Ecto neural progenitor cell (in vitro differentiated cells): ENCODE results near the gene OR13A1.
"Not testable (repeated sequence)": the region's sequence is repeated elsewhere in the genome, so short reads cannot be mapped to it uniquely, and the experiment has no call there.

ENCODE experiments used
- DNase-seq: peaks from one replicate; pipeline ENCODE4 v3.0.0-alpha.2; 2018; ENCODE audit warnings: low spot score

OR13A1 gene, protein sequence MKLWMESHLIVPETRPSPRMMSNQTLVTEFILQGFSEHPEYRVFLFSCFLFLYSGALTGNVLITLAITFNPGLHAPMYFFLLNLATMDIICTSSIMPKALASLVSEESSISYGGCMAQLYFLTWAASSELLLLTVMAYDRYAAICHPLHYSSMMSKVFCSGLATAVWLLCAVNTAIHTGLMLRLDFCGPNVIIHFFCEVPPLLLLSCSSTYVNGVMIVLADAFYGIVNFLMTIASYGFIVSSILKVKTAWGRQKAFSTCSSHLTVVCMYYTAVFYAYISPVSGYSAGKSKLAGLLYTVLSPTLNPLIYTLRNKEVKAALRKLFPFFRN

DNA sequence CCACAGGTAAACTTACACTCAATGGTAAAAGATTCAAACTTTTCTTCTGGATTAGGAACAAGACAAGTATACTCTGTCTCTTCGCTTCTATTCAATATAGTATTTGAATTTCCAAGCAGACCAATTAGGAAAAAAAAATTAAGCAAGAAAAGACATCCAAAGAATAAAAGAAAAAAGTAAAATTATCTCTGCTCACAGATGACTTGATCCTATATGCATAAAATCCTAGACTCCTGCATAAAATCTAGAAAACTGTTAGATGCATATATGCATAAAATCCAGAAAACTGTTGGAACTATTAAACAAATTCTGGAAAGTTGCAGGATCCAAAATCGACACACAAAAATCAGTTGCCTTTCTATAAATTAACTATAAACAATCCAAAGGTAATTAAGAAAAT is at the start of gene OR13A1:
Gene OR13A1, minus strand, starts transcription at position 101 of the 400 bp plus-strand sequence. CDS start 11,186 bp downstream, outside the sequence.
- no peak for DNase-seq

DNA sequence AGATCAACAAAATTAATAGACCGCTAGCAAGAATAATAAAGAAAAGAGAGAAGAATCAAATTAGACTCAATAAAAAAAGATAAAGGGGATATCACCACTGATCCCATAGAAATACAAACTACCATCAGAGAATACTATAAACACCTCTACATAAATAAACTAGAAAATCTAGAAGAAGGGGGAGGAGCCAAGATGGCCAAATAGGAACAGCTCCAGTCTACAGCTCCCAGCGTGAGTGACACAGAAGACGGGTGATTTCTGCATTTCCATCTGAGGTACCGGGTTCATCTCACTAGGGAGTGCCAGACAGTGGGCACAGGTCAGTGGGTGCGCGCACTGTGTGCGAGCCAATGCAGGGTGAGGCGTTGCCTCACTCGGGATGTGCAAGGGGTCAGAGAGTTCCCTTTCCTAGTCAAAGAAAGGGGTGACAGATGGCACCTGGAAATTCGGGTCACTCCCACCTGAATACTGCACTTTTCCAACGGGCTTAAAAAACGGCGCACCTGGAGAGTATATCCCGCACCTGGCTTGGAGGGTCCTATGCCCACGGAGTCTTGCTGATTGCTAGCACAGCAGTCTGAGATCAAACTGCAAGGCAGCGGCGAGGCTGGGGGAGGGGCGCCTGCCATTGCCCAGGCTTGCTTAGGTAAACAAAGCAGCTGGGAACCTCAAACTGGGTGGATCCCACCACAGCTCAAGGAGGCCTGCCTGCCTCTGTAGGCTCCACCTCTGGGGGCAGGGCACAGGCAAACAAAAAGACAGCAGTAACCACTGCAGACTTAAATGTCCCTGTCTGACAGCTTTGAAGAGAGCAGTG is 46.8 kb upstream of the OR13A1 start:
- DNase-seq = not testable (repeated sequence)

DNA sequence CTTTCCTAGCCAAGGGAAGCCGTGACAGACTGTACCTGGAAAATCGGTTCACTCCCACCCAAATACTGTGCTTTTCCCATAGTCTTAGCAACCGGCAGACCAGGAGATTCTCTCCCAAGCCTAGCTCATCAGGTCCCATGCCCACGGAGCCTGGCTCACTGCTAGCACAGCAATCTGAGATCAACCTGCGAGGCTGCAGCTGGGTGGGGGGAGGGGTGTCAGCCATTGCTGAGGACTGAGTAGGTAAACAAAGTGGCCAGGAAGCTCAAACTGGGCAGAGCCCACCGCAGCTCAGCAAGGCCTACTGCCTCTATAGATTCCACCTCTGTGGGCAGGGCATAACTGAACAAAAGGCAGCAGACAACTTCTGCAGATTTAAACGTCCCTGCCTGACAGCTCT is 43.6 kb upstream of the OR13A1 start:
- DNase-seq = not testable (repeated sequence)

DNA sequence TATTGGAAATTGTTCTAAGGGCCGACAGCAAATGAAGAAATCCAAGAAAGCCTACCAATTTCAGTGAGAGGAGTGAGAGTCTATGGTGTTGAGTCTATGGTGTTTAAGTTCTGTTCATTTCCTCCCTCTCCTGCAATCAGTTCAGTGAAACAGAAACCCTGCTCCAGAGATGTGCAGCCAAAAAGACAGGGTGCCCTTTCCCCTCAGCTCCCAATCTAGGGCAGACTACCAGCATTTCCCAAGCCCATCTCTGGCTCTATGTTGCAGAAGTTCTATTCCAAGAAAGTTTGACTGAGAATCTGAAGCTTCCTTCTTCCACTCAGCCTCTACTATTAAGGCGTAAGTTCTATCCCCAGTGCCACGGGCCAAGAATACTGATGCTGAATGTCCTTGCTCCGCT is 40.1 kb upstream of the OR13A1 start:
- no peak for DNase-seq

DNA sequence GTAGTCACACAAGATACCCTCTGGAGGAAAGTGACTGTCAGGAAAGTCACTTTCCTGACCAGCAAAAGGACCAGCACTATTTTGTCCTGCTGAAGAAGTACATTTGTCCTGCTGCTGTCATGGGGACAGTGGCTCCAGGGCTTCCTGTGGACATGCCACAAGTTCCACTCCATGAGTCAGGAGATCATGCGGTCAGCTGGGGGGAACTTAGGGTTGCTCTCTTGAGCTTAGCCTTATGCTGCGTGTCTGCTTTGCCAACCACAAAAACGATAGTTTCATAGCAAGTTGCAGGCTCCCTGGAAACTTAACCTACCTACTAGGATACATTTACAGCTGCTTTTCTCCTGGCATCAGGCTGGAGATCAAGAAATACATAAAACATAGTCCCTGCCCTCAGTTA is 38.9 kb upstream of the OR13A1 start:
- DNase-seq = no peak

DNA sequence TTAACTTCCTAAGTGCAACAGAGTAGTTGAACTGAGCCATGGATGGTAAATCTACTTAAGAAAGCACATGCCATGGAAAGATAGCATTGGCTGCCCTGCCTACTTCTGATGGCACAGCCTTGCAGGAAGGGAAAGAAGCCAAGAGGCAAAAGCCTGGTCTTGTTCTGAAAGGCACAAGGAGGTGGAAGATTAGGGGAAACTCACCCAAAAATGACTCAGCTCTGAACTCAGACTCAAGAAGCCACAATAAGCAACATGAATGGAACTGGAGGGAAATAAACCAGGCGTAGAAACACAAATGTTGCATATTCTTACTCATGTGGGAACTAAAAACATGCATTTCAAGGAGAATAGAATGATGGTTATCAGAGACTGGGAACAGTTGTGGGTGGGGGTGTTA is 37.8 kb upstream of the OR13A1 start:
- no peak for DNase-seq

DNA sequence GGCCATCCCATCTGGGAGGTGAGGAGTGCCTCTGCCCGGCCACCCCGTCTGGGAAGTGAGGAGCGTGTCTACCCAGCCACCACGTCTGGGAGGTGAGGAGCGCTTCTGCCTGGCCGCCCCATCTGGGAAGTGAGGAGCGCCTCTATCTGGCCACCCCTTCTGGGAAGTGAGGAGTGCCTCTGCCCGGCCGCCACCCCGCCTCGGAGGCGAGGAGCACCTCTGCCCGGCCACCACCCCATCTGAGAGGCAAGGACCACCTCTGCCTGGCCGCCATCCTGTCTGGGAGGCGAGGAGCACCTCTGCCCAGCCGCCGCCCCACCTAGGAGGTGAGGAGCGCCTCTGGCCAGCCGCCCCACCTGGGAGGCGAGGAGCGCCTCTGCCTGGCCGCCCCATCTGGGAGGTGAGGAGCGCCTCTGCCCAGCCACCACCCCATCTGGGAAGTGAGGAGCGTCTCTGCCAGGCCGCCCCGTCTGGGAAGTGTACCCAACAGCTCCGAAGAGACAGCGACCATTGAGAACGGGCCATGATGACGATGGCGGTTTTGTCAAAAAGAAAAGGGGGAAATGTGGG is 32.9 kb upstream of the OR13A1 start:
- DNase-seq = not testable (repeated sequence)

DNA sequence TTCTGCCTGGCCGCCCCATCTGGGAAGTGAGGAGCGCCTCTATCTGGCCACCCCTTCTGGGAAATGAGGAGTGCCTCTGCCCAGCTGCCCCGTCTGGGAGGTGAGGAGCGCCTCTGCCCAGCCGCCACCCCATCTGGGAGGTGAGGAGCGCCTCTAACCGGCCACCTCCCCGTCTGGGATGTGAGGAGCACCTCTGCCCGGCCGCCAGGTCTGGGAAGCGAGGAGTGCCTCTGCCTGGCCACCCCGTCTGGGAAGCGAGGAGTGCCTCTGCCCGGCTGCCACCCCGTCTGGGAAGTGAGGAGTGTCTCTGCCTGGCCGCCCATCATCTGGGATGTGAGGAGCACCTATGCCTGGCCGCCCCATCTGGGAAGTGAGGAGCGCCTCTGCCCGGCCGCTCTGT is 32.1 kb upstream of the OR13A1 start:
- not testable (repeated sequence) for DNase-seq

DNA sequence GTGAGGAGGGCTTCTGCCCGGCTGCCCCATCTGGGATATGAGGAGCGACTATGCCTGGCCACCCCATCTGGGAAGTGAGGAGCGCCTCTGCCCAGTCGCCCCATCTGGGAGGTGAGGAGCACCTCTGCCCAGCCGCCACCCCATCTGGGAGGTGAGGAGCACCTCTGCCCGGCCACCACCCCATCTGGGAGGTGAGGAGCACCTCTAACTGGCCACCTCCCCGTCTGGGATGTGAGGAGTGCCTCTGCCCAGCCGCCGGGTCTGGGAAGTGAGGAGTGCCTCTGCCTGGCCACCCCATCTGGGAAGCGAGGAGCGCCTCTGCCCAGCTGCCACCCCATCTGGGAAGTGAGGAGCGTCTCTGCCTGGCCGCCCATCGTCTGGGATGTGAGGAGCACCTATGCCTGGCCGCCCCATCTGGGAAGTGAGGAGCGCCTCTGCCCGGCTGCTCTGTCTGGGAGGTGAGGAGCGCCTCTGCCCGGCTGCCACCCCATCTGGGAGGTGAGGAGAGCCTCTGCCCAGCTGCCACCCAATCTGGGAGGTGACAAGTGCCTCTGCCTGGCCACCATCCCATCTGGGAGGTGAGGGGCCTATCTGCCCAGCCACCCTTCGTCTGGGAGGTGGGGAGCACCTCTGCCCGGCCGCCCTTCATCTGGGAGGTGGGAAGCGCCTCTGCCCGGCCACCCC is 31.4 kb upstream of the OR13A1 start:
- not testable (repeated sequence) for DNase-seq

DNA sequence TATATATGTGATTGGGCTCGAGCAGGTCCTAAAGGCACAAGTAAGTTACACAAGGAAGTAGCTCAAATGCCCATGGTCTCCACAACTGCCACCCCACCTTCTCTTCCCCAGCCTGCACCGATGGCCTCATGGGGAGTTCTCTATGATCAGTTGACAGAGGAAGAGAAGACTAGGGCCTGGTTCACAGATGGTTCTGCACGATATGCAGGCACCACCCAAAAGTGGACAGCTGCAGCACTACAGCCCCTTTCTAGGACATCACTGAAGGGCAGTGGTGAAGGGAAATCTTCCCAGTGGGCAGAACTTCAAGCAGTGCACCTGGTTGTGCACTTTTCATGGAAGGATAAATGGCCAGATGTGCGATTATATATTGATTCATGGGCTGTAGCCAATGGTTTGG is 25.0 kb upstream of the OR13A1 start:
- DNase-seq = not testable (repeated sequence)

DNA sequence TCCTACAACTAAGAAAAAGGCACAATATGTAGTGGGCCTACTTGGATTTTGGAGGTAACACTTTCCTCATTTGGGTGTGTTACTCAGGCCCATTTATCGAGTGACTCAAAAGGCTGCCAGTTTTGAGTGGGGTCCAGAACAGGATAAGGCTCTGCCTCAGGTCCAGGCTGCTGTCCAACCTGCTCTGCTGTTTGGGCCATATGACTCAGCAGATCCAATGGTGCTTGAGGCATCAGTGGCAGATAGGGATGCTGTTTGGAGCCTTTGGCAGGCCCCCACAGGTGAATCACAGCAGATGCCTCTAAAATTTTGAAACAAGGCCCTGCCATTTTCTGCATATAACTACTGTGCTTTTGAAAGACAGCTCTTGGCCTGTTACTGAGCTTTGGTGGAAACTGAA is 24.5 kb upstream of the OR13A1 start:
- no peak for DNase-seq

DNA sequence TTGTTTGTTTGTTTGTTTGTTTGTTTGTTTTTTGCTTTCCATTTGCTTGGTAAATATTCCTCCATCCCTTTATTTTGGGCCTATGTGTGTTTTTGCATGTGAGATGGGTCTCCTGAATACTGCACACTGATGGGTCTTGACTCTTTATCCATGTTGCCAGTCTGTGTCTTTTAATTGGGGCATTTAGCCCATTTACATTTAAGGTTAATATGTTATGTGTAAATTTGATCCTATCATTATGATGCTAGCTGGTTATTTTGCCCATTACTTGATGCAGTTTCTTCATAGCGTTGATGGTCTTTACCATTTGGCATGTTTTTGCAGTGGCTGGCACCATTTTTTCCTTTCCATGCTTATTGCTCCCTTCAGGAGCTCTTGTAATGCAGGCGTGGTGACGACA is 16.4 kb upstream of the OR13A1 start:
- not testable (repeated sequence) for DNase-seq

DNA sequence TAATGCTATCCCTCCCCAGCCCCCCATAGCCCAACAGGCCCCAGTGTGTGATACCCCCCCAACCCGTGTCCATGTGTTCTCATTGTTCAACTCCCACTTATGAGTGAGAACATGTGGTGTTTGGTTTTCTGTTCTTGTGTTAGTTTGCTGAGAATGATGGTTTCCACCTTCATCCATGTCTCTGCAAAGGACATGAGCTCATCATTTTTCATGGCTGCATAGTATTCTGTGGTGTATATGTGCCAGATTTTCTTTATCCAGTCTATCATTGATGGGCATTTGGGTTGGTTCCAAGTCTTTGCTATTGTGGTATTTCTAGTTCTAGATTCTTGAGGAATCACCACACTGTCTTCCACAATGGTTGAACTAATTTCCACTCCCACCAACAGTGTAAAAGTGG is 11.5 kb upstream of the OR13A1 start:
- DNase-seq = not testable (repeated sequence)

DNA sequence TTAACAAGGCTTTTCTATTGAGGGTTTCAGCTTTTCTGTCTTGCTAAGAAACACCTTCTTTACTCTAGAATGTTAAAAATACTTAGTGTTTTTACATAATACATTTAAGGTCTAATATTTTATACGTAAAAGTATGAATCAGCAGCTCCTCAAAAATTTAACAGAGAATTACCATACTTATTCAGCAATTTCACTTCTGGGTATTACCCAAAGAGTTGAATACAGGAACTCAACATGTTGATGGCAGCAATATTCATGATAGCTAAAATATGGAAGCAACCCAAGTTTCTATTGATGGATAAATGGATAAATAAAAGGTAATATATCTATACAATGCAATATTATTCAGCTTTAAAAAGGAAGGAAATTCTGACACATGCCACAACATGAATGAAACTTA is 9.7 kb upstream of the OR13A1 start:
- DNase-seq = no peak

DNA sequence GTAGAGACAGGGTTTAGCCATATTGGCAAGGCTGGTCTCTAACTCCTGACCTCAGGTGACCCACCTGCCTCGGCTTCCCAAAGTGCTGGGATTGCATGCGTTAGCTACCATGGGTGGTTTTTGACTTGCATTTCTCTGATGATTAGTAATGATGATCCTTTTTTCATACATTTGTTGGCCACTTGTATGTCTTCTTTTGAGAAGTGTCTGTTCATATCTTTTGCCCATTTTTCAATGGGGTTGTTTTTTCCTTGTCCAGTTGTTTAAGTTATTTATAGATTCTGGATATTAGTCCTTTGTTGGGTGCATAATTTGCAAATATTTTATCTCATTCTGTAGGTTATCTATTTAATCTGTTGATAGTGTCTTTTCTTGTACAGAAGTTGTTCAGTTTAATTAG is 4.3 kb upstream of the OR13A1 start:
- no peak for DNase-seq

DNA sequence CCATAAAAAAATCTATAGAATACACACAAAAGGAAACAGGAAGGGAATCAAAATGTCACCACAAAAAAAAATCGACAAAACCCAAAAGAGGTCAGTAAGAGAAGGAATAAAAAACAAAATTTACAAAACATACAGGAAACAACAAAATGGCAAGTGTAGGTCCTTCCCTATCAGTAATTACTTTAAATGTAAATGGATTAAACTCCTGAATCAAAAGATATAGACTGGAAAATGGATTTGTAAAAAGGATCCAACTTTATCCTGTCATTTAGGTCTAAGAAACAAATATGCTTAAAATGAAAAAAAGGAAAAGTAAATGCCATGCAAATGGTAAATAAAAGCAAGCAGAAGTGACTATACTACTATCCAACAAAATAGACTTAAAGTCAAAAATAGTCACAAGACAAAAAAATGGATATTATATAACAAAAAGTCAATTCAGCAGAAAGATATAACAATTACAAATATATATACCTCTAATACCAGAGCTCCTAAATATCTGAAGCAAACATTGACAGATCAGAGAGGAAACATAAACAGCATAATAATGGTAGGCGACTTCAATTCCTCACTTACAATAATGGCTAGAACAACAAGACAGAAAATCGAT is 2.0 kb downstream of the OR13A1 start:
- no peak for DNase-seq

DNA sequence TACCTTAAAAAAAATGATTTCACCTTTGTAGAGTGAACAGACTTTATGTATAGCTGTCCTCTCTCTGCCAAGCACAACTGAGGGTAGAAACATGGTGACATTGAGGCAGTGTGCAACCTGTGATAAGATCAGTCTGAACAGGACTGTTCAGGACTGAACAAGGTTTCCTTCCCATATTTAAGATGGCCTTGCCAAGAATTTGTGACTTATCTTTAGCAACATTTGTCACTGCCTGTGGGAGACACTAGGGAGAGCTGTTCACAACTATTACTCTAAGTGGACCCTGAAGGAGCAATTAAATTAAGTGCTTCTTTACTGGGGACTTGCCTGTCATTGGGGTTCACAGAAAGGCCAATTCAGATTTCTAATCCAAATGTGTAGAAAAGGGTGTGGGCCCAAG is 6.7 kb downstream of the OR13A1 start:
- no peak for DNase-seq

DNA sequence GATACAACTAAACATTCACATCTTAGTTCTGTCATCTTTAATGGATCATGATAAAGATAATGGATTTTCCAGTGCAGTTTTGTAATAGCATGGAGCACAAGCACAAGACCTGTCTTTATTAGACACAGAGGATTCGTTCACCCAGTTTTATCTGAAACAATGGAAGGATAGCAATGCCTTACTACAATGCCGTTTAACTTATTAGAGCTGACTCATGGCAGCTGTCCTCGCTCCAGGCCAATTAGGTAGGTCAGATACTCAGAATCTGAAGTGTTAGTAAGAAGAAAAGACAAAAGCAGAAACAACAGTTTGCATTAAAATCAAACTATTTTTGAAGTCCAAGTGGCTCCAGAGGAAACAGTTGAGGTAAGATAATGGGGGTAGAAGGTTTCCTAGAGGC is 12.8 kb downstream of the OR13A1 start:
- no peak for DNase-seq

DNA sequence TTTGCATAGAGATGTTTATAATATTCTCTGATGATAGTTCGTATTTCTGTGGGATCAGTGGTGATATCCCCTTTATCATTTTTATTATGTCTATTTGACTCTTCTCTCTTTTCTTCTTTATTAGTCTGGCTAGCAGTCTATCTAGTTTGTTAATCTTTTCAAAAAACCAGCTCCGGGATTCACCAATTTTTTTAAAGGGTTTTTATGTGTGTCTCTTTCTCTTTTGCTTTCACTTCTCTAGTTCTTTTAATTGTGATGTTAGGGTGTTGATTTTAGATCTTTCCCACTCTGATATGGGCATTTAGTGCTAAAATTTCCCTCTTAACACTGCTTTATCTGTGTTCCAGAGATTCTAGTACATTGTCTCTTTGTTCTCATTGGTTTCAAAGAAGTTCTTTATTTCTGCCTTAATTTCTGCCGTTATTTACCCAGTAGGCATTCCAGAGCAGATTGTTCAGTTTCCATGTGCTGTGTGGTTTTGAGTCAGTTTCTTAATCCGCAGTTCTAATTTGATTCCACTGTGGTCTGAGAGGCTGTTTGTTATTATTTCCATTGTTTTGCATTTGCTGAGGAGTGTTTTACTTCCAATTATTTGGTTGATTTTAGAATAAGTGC is 17.0 kb downstream of the OR13A1 start:
- not testable (repeated sequence) for DNase-seq

DNA sequence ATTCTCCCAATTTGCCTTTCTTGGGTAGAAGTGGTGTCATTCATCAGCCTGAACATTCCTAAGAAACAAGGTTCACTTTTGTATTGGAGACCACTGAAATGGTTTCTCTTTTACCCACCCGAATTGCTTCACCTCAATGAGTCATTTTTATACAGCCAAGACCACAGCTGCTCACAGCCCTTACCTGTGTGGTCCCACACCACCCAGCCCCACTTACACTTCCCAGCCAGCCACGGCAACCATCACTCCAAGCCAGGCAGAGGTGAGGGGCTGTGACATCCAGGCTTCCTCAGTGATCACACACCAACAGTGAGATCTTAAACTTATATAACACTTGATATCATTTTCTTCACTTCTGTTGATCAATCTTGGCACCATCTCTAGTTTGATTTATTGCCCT is 20.7 kb downstream of the OR13A1 start:
- no peak for DNase-seq

DNA sequence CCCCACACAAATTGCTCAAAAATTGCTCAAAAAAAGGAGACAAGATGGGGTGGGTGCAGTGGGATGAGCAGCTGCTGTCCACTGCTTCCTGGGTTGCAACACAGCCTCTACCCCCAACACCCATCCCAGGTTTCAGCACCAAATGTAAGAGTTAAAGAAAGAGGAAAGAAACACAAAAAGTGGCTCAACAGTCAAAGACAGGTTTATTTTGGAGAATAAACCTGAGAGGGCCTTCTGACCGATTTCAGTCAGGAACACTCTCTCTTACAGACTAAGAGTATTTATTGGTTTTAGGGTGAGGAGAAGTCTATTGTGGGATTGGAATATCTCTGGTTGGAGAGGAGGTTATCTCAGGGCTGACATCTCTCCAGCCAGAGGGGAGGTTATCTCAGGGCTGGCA is 28.4 kb downstream of the OR13A1 start:
- no peak for DNase-seq

DNA sequence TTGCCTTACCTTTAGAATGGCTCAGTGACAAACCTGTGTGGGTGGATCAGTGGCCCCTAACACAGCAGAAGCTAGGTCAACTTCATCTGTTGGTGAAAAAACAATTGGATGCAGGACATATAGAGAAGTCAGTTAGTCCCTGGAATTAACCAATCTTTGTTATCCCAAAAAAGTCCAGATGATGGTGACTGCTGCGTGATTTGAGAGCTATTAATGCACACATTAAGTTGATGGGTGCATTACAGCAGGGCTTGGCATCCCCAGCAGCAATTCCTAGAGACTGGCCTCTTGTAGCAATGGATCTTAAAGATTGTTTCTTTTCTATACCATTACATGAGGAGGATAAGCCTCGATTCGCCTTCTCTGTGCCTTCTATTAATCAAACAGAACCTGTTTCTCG is 33.3 kb downstream of the OR13A1 start:
- no peak for DNase-seq
